Heart left ventricle (tissue), 13 donors: ENCODE data around the gene USP54.

Source experiments
- CTCF ChIP-seq, 12 donors: fragments of 200-600 bp; sonication (generic) in 4 of 12; IDR thresholded peaks; one replicate each; pipeline versions ENCODE4 v1.5.0 to v1.8.0; 2018 to 2022; ENCODE audit warnings: antibody characterized with exemption in 12 of 12, mild to moderate bottlenecking in 5 of 12
- POLR2A ChIP-seq, 2 donors: fragments of 450-650 bp; IDR thresholded peaks; one replicate each; pipeline ENCODE4 v1.6.1; 2017; ENCODE audit warnings: antibody characterized with exemption in 2 of 2, mild to moderate bottlenecking in 2 of 2, moderate library complexity in 2 of 2
- donor health status: ischemic (EF 13 %, LVEDD 7.1; RV severe dilation, severe dysfunction).
- donor health status: DM: no; HTN: yes; CAD: no.
- donor health status: DM: no; HTN: no; CAD: no.
- donor health status: ischemic (EF 25% LVEDD 6.9; RV normal size, moderate dysfunction).
- donor health status: ischemic (EF 25% LVEDD 5.7; RV mildly dilated, moderate dysfunction).
- donor health status: ischemic (EF 35%, LVEDD 5.7; RV mildly dilated, moderate dysfunction).
- donor health status: nonischemic (EF 11% LVEDD 7.7; RV severe dilation, severe dysfunction).
- donor health status: DM: yes; HTN: yes; CAD: no.
- donor health status: PGD.
- donor health status: ischemic (EF 29% LVEDD 5.4; RV normal size, mild dysfunction).
- donor health status: nonischemic (EF 23%, LVEDD 6.1; RV moderate dilation, normal function).

GRCh38 chr10:73449113-73449512, 142.0 kb downstream of the USP54 start:
- TF ChIP-seq POLR2A (IDR thresholded peaks at IDR 0.05) (no peak), CTCF (IDR thresholded peaks at IDR 0.05) (no peak)
